HCT116 (cell line): Measurements from ENCODE around the gene UCK1.

Source experiments
- EZH2 ChIP-seq: fragments of 200-600 bp; sonication (generic); IDR thresholded peaks from 2 replicates; pipeline ENCODE4 v1.6.1; 2017; ENCODE audit warnings: antibody characterized with exemption, mixed run types
- EZH2phosphoT487 ChIP-seq: fragments of 200-600 bp; IDR thresholded peaks from 2 replicates; pipeline ENCODE4 v1.6.1; 2018; ENCODE audit warnings: antibody characterized with exemption, borderline replicate concordance
- POLR2A ChIP-seq: IDR thresholded peaks from 2 replicates; pipeline ENCODE4 v1.7.0; 2011; ENCODE audit warnings: borderline replicate concordance; ENCODE audit not compliant: insufficient read depth, insufficient read length; ENCODE audit errors: extremely low read depth
- RAD21 ChIP-seq: IDR thresholded peaks from 2 replicates; pipeline ENCODE4 v1.6.1; 2012; ENCODE audit warnings: low read depth, mild to moderate bottlenecking
- SRF ChIP-seq: IDR thresholded peaks from 2 replicates; pipeline ENCODE4 v1.6.1; 2012; ENCODE audit warnings: low read depth
- TF ChIP-seq, protein P1 (sequence below), 3 experiments: fragments of 200-600 bp in 1 of 3; sonication (generic) in 1 of 3; IDR thresholded peaks in 2 of 3; conservative IDR thresholded peaks in 1 of 3; 2 replicates each; pipeline ENCODE4 v1.5.1; 2012 to 2017; ENCODE audit warnings: low read depth in 2 of 3, low read length in 2 of 3, antibody characterized with exemption in 1 of 3, borderline replicate concordance in 1 of 3, control low read depth in 1 of 3, mild to moderate bottlenecking in 1 of 3, mixed read lengths in 1 of 3, mixed run types in 1 of 3, moderate library complexity in 1 of 3; ENCODE audit not compliant: insufficient read depth in 1 of 3
- TF ChIP-seq, protein P2 (sequence below): IDR thresholded peaks from 2 replicates; pipeline ENCODE4 v1.6.1; 2012; ENCODE audit warnings: low read depth

DNA sequence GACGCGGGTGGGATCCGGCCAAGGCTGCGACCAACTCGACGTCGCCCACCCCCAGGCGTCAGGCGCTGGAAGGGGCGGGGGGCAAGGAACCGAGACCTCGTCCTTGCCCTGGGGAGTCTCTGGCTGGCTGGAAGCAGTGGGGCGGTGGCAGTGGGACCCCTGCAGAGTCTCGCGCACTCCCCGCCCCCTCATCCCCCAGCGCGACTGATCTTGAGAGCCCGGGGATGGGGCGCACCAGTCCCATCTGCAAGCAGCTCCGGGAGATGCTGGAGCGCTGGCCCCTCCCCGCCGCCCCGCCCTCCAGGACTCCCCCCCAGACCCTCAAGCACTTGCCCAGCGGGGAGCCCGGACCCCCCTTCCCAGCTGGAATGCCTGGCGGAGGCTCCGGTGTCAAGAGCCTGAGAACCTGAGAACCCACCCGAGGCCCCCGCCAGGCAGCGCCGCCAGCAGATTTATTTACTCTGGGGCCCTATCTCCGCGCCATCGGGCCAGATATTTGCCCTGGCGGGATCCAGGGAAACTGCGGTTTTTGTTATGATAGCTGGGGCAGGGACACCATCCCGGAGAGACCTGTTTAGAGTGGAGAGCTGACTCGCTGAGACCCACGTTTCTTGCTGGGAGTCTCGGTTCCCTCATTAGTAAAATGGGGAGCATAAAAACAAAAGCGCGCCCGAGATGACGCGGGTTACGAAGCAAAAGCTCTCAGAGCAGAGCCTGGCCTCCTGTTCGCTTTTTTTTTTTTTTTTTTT is 15.4 kb upstream of the UCK1 start:
- TF ChIP-seq, protein P1, sequence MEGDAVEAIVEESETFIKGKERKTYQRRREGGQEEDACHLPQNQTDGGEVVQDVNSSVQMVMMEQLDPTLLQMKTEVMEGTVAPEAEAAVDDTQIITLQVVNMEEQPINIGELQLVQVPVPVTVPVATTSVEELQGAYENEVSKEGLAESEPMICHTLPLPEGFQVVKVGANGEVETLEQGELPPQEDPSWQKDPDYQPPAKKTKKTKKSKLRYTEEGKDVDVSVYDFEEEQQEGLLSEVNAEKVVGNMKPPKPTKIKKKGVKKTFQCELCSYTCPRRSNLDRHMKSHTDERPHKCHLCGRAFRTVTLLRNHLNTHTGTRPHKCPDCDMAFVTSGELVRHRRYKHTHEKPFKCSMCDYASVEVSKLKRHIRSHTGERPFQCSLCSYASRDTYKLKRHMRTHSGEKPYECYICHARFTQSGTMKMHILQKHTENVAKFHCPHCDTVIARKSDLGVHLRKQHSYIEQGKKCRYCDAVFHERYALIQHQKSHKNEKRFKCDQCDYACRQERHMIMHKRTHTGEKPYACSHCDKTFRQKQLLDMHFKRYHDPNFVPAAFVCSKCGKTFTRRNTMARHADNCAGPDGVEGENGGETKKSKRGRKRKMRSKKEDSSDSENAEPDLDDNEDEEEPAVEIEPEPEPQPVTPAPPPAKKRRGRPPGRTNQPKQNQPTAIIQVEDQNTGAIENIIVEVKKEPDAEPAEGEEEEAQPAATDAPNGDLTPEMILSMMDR (IDR thresholded peaks at IDR 0.05 in 2 of 3, conservative IDR thresholded peaks at IDR 0.05 in 1 of 3; ENCODE audit: borderline replicate concordance in 1 of 3, insufficient read depth in 1 of 3, low read depth in 2 of 3, low read length in 2 of 3), result no peak
- TF ChIP-seq POLR2A, result no peak
- no peak for TF ChIP-seq EZH2phosphoT487
- TF ChIP-seq, protein P2, sequence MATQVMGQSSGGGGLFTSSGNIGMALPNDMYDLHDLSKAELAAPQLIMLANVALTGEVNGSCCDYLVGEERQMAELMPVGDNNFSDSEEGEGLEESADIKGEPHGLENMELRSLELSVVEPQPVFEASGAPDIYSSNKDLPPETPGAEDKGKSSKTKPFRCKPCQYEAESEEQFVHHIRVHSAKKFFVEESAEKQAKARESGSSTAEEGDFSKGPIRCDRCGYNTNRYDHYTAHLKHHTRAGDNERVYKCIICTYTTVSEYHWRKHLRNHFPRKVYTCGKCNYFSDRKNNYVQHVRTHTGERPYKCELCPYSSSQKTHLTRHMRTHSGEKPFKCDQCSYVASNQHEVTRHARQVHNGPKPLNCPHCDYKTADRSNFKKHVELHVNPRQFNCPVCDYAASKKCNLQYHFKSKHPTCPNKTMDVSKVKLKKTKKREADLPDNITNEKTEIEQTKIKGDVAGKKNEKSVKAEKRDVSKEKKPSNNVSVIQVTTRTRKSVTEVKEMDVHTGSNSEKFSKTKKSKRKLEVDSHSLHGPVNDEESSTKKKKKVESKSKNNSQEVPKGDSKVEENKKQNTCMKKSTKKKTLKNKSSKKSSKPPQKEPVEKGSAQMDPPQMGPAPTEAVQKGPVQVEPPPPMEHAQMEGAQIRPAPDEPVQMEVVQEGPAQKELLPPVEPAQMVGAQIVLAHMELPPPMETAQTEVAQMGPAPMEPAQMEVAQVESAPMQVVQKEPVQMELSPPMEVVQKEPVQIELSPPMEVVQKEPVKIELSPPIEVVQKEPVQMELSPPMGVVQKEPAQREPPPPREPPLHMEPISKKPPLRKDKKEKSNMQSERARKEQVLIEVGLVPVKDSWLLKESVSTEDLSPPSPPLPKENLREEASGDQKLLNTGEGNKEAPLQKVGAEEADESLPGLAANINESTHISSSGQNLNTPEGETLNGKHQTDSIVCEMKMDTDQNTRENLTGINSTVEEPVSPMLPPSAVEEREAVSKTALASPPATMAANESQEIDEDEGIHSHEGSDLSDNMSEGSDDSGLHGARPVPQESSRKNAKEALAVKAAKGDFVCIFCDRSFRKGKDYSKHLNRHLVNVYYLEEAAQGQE, result no peak
- no peak for TF ChIP-seq RAD21
- no peak for TF ChIP-seq EZH2
- no peak for TF ChIP-seq SRF
